OCI-M2 (cell line): ENCODE measurements around the gene FANCG.

Experiments used
- DNase-seq: peaks from one replicate; lab custom pipeline; 2025; ENCODE audit not compliant: unreplicated experiment; lab: John Stamatoyannopoulos, UW

Gene FANCG

DNA sequence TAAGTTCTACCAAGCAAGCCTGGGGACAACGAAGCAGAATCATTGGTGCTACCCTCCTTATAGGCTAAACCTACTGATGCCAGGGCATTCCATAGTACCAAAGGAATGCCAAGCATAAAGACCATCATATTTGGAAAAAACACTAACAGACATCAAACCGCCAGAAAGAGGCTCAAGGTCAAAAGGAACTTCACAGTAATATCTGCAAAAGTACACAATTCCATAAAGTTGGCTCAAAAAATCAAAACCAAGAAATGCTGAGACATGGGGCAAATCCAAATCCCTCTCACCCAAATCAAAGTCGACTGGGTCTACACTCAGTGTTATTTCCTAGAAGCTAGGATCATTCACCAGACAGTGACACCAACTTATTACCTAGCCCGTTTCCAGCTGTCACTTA, 10.7 kb downstream of the FANCG start:
- DNase-seq, result no peak

- no peak for DNase-seq
Observed at GRCh38 chr9:35067056-35067455, 12.7 kb downstream of the FANCG start.

DNA sequence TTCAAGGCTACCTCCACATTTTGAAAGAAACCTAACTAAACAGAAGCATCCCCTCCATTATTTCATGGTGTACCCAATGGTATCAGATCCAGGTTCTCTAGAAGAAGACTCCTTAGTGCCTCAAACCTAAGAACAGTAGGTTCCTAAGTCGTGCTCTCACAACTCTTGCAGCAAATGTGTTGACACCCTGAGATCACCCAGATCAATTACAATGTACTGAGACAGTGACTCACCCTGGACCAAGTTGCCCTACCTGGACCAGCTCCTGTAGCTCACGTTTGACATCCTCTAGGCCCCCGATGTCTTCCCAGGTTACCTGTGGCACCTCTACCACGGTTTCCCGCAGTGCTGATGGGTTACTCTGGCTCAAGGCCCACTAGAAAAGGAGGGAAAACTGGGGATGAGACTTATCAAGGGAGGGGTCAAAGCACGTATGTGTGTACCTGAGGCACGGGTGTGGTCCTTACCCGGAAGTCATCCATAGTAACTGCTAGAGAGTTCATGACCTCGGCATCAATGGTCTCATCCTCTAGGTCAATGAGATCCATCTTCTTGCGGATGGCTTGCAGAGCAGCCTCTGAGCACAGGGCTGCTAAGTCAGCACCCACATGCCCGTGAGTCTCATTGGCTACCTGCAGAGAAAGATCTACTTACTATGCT, 19.1 kb downstream of the FANCG start:
- DNase-seq, result no peak

DNA sequence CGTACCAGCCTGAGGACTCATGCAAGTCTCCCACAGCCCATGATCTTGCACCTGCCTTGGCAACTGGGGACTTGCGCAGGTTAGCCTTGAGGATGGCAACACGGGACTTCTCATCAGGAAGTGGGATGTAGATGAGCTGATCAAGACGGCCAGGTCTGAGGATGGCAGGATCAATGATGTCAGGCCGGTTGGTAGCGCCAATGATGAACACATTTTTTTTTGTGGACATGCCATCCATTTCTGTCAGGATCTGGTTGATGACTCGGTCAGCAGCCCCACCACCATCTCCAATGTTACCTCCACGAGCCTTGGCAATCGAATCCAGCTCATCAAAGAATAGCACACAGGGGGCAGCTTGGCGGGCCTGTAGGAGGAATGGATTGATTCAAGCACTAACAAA, 20.3 kb downstream of the FANCG start:
- no peak for DNase-seq

GRCh38 chr9:35057271-35057620, 22.5 kb downstream of the FANCG start:
- no peak for DNase-seq

DNA sequence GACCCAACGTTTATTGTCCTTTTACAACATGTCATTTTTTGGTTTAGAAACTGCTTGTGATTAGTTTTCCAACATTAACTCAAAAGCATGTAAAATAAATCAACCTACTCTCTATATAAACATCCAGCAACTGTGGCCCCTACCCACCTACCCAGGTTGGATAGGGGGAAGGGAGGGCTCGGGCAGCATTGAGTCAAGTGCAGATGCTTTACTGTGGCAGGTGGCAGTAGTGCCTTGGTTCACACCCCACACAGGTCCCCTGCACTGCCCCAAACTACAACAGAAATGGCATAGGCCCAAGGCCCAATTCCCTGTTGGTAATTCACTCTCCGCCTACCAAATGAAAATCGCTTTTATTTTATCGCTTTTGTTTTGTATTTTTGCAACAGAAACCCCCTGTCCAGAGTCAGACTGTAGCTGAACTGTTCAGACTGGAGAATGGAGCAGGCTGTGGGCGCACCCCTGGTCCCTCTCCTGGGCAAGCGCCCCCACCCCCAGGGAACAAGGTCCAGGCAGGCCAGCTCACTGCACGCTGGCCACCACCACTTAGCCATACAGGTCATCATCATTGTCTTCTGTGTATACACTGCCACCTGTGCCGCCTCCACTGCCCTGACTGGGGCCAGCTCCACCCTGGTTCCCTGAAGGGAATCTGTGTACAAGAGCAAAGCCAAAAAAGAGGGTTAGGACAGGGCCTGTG, 23.0 kb downstream of the FANCG start:
- no peak for DNase-seq

- no peak for DNase-seq
Observed at GRCh38 chr9:35054871-35055644, 24.7 kb downstream of the FANCG start.

DNA sequence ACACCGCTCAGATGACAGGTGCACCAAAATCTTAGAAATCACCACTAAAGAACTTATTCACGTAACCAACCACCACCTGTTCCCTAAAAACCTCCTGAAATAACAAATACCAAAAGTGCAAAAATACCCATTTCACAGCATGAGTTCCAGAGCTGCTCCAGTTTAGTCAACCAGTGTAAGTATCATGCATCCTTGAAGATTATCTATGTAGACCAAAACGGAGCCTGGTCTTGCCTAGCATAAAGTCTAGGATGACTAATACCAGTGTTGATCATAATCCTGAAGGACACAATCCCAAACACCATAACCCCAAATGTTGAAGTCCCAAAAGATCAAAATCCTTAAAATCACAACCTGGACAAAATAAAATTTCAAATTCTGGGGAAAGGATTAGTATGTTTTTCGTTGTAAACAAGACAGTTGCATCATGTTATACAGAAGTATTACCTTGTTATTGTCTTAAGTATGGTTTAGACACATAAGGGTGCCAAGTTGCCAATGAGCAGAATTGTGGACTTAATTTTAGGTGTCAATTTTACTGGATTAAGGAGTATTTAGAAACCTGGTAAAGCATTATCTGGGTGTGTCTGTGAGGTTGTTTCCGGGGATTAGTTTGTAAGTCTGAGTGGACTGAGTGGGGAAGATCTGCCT, 25.4 kb downstream of the FANCG start:
- DNase-seq, result no peak

DNA sequence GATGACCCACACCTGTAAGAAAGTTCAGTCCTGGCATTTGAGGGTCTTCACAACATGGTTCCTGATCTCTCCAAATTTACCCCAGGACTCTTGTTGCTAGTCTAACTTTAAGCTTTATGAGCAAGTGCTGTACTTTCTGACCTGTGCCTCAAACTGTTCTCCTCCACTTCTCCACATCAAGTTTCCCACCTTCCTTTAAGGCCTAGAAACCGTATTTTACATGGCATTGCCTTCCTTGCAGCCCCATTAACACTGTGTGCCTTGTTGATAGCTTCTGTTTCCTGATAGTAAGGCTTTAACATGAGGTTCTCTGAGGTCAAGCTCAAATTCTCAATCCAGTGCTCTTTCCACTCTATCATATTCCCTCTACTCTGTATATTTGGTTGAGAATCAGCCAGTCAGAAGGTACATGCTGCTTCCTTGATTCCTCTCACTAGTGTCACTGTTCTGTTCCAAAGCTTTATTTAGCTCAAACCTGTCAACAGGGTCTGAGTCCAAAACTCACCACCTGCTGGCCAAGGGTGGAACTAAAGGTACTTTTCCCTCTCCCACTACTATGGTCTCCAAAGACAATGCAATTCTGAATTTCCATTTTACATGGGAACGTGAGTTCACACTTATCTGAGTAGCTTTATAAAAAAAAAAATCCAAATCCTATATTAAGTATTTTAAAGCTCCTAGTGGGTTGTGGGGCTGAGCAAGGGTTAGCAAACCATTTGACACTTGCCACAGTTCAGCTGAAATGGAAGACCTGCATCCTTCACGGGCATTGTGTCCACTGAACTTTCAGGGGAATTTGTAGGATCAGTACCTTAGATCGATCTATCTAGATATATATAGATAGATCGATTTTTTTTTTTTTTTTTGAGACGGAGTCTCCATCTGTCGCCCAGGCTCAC, 28.4 kb downstream of the FANCG start:
- DNase-seq, result no peak

DNA sequence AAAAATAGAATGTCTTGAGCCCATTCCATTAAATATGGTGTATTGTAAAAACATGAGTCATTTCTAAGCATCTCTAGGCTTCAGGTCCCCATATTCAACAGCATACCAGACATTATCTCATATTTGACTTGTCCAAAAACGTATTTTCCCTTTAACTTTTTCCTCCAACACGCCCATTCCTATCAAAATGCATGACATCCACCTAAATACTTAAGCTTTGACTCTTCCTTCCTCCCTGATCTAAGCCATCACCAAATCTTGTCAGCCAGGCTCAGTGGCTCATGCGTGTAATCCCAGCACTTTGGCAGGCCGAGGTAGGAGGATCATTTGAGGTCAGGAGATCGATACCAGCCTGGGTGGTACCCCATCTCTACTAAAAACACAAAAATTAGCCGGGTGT, 31.2 kb downstream of the FANCG start:
- DNase-seq, result no peak

DNA sequence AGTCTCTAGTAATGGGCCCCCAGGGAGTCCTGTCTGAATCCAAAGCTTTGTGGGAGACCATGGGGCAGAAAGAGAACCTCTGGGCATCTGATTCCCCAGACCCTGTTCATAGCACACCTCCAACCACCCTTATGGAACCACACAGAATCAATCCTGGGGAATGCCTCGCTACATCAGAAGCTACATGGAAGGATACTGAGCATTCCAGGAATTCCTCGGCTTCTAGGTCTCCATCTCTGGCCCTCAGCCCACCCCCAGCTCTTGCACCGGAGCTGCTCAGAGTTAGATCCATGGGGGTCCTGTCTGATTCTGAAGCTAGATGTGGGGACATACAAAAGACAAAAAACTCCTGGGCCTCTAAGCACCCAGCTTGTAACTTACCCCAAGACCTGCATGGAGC, 35.7 kb downstream of the FANCG start:
- no peak for DNase-seq

- no peak for DNase-seq
Observed at GRCh38 chr9:35042891-35043545, 36.7 kb downstream of the FANCG start.

- no peak for DNase-seq
Observed at GRCh38 chr9:35042081-35042604, 37.6 kb downstream of the FANCG start.

DNA sequence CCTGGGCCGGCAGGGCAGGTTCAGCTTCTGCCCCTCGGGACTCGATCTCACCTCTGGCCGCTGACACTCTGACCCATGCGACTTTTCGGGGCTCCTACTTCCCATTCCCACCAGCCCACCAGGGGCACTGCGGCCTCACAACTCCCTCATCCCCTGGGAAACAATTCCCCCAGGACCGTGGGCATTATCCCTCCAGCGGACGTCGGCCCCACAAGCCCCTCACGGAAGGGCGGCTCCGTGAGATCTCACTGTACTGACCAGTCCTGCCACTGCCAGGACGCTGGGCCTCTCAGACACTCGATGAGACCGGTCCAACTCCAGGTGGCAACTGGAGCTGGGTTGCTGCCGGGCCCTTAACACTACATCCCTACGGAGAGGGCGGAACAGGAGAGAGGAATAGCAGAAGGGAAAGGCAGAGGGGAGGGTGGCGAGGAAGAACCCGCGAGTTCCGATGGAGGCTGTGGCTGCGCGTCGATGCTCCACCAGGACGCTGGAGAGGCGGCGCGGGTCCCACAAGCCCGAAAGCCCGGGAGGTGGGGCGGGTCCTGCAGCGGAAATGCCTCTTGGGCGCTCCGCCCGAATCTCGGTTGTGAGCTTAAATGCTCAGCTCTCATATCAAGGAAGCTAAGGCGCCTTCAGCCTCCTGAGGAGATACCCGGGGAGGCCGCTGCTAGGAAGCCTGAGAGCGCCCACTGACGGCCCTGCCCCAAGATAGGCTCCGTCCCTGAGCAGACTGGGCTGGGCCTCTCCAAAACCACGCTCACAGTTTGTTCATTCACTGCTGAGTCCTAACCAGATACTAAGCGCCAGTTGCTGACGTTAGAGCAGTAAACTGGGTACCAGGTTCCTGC, 43.7 kb downstream of the FANCG start:
- no peak for DNase-seq

DNA sequence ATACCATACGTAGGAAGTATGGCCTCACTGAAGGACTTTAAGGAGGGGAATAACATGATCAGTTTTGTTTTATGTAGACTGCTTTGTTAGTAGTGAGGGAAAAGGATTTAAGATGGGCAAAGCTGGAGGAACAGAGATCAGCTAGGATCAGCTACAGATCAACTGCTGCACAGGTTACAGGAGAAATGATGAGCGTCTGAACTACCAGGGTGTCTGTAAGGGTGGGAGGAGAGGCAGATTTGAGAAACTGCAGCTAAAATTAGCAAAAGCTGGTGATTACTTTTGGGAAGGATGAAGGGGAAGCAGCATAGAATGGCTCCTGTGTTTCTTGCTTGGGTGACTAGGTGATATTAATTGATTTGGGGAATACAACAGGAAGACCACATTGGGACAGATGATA, 46.6 kb downstream of the FANCG start:
- DNase-seq, result no peak

- DNase-seq, result no peak
Observed at GRCh38 chr9:35029852-35030251, 49.9 kb downstream of the FANCG start.

GRCh38 chr9:35029241-35029640, 50.5 kb downstream of the FANCG start:
- no peak for DNase-seq

GRCh38 chr9:35028341-35028740, 51.4 kb downstream of the FANCG start:
- no peak for DNase-seq

DNA sequence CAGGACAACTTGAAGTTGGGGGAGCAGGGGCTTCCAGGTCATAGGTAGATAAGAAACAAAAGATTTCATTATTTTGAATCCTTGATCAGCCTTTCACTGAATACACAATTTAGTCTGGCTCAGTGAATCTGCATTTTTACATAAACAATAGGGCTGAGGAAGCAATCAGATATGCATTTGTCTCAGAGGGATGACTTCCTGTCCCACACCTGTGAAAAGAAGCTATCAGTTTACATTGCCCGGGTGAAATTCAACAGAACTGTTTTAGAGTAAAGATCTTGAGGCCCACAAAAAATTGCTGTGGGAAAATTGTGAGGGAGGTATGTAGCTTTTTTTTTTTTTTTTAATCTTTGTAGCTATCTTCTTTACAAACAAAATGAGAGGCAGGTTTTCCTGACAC, 51.9 kb downstream of the FANCG start:
- no peak for DNase-seq
